Neural cell (in vitro differentiated cells): ENCODE results near the gene ECT2L. TPM values are rescaled to one million over a fixed set of nuclear protein-coding genes. Genes with fewer than 3 reads are reported as not detected.

Experiments used
- H2AFZ ChIP-seq: fragments of 200-600, 300-800 bp; sonication (generic), shearing (Covaris generic); 2 replicates; pipeline ENCODE4 v1.6.0; 2014; ENCODE audit warnings: low read depth, mild to moderate bottlenecking, antibody characterized with exemption, low read length, moderate library complexity
- H3F3A ChIP-seq: fragments of 200-600 bp; shearing (Covaris generic); 2 replicates; pipeline ENCODE4 v1.6.1; 2016; ENCODE audit warnings: mild to moderate bottlenecking, moderate library complexity, mixed read lengths, antibody characterized with exemption, low read length; ENCODE audit not compliant: insufficient read depth, poor library complexity, severe bottlenecking
- H3K27ac ChIP-seq: fragments of 200-600, 300-800 bp; sonication (generic), shearing (Covaris generic); 2 replicates; pipeline ENCODE4 v1.5.1; 2014; ENCODE audit warnings: mild to moderate bottlenecking, low read length, moderate library complexity
- H3K27me3 ChIP-seq: fragments of 300-800, 200-600 bp; sonication (generic), shearing (Covaris generic); 2 replicates; pipeline ENCODE4 v1.6.0; 2014; ENCODE audit warnings: mild to moderate bottlenecking, low read depth, low read length, moderate library complexity; ENCODE audit not compliant: insufficient read depth
- H3K36me3 ChIP-seq: fragments of 300-800, 200-600 bp; sonication (generic), shearing (Covaris generic); 2 replicates; pipeline ENCODE4 v1.5.1; 2014; ENCODE audit warnings: mild to moderate bottlenecking, antibody characterized with exemption, low read length, moderate library complexity; ENCODE audit not compliant: insufficient read depth
- H3K4me2 ChIP-seq: fragments of 300-800, 200-600 bp; sonication (generic), shearing (Covaris generic); 2 replicates; pipeline ENCODE4 v1.6.0; 2014; ENCODE audit warnings: mild to moderate bottlenecking, low read length
- H3K4me3 ChIP-seq: fragments of 300-800, 200-600 bp; sonication (generic), shearing (Covaris generic); 2 replicates; pipeline ENCODE4 v1.5.1; 2014; ENCODE audit warnings: mild to moderate bottlenecking, low read length, moderate library complexity
- H3K79me2 ChIP-seq: fragments of 200-600 bp; shearing (Covaris generic); replicated peaks from 2 replicates; pipeline ENCODE4 v1.6.0; 2014; ENCODE audit warnings: mild to moderate bottlenecking, low read length, moderate library complexity; ENCODE audit not compliant: insufficient read depth
- H3K9ac ChIP-seq: fragments of 300-800, 200-600 bp; sonication (generic), shearing (Covaris generic); 2 replicates; pipeline ENCODE4 v1.6.1; 2016; ENCODE audit warnings: mild to moderate bottlenecking, low read length, mixed read lengths
- H3K9me2 ChIP-seq: fragments of 200-600 bp; shearing (Covaris generic); 2 replicates; pipeline ENCODE4 v1.6.1; 2016; ENCODE audit warnings: mild to moderate bottlenecking, low read length, mixed read lengths; ENCODE audit not compliant: insufficient read depth
- H3K9me3 ChIP-seq: fragments of 200-600, 300-800 bp; sonication (generic), shearing (Covaris generic); 2 replicates; pipeline ENCODE4 v1.6.1; 2016; ENCODE audit warnings: mild to moderate bottlenecking, mixed run types, low read length, moderate library complexity, mixed read lengths
- H4K20me1 ChIP-seq: fragments of 200-600 bp; shearing (Covaris generic); 2 replicates; pipeline ENCODE4 v1.6.1; 2016; ENCODE audit warnings: mild to moderate bottlenecking, mixed run types; ENCODE audit not compliant: insufficient read depth
- EP300 ChIP-seq: fragments of 450-650 bp; conservative IDR thresholded peaks from 2 replicates; pipeline ENCODE4 v1.6.1; 2014; ENCODE audit warnings: antibody characterized with exemption, mild to moderate bottlenecking, moderate library complexity; ENCODE audit not compliant: poor library complexity, severe bottlenecking
- EZH2 ChIP-seq: fragments of 200-600, 300-800 bp; shearing (Covaris generic), sonication (generic); IDR thresholded peaks from 2 replicates; pipeline ENCODE4 v1.6.1; 2014; ENCODE audit warnings: antibody characterized with exemption, low read length, borderline replicate concordance, mild to moderate bottlenecking; ENCODE audit not compliant: insufficient read depth, poor library complexity, severe bottlenecking
- MXI1 ChIP-seq: fragments of 450-650 bp; conservative IDR thresholded peaks from 2 replicates; pipeline ENCODE4 v1.6.1; 2014; ENCODE audit warnings: antibody characterized with exemption, mild to moderate bottlenecking; ENCODE audit not compliant: poor library complexity, severe bottlenecking
- POLR2AphosphoS5 ChIP-seq: IDR thresholded peaks from 2 replicates; pipeline ENCODE4 v1.6.1; 2012
- RAD21 ChIP-seq: fragments of 450-650 bp; conservative IDR thresholded peaks from 2 replicates; pipeline ENCODE4 v1.6.1; 2014; ENCODE audit warnings: antibody characterized with exemption, mild to moderate bottlenecking, moderate library complexity
- SMC3 ChIP-seq: fragments of 450-650 bp; conservative IDR thresholded peaks from 2 replicates; pipeline ENCODE4 v1.6.1; 2014; ENCODE audit warnings: antibody characterized with exemption, mild to moderate bottlenecking, moderate library complexity; ENCODE audit not compliant: poor library complexity
- TAF1 ChIP-seq: IDR thresholded peaks from 2 replicates; pipeline ENCODE4 v1.6.1; 2012; ENCODE audit warnings: low read depth
- polyA plus RNA-seq: library from polyadenylated mRNA; depleted of rRNA; stranded (reverse); fragments of >200 nt; gene quantifications from 2 replicates; pipeline ENCODE4 v1.2.3, GENCODE V29; 2014
- TF ChIP-seq, protein P1 (sequence below): IDR thresholded peaks from 2 replicates; pipeline ENCODE4 v1.6.1; 2012; ENCODE audit warnings: borderline replicate concordance
- TF ChIP-seq, protein P2 (sequence below): fragments of 450-650 bp; IDR thresholded peaks from 2 replicates; pipeline ENCODE4 v1.5.1; 2014; ENCODE audit warnings: antibody characterized with exemption, mild to moderate bottlenecking, moderate library complexity; ENCODE audit not compliant: poor library complexity, severe bottlenecking

Gene ECT2L
- polyA plus RNA-seq, 1 donor from 2014 or later = not detected

DNA sequence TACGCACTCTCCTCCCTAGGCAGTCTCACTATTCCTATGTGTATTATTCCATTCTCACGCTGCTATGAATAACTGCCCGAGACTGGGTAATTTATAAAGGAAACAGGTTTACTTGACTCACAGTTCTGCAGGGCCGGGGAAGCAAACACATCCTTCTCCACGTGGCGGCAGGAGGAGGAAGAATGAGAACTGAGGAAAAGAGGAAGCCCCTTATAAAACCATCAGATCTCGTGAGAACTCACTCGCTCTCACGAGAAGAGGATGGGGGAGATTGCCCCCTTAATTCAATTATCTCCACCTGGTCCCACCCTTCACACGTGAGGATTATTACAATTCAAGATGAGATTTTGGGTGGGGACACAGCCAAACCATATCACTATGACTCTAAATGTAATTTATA is 61.9 kb downstream of the ECT2L start:
- H3K9me3 ChIP-seq = no peaks in the 10 kb centered on the region
- H3K4me3 ChIP-seq = no peak overlapping the region
- TF ChIP-seq, protein P1, sequence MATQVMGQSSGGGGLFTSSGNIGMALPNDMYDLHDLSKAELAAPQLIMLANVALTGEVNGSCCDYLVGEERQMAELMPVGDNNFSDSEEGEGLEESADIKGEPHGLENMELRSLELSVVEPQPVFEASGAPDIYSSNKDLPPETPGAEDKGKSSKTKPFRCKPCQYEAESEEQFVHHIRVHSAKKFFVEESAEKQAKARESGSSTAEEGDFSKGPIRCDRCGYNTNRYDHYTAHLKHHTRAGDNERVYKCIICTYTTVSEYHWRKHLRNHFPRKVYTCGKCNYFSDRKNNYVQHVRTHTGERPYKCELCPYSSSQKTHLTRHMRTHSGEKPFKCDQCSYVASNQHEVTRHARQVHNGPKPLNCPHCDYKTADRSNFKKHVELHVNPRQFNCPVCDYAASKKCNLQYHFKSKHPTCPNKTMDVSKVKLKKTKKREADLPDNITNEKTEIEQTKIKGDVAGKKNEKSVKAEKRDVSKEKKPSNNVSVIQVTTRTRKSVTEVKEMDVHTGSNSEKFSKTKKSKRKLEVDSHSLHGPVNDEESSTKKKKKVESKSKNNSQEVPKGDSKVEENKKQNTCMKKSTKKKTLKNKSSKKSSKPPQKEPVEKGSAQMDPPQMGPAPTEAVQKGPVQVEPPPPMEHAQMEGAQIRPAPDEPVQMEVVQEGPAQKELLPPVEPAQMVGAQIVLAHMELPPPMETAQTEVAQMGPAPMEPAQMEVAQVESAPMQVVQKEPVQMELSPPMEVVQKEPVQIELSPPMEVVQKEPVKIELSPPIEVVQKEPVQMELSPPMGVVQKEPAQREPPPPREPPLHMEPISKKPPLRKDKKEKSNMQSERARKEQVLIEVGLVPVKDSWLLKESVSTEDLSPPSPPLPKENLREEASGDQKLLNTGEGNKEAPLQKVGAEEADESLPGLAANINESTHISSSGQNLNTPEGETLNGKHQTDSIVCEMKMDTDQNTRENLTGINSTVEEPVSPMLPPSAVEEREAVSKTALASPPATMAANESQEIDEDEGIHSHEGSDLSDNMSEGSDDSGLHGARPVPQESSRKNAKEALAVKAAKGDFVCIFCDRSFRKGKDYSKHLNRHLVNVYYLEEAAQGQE = no peak
- TF ChIP-seq EZH2 = no peak
- no peak for TF ChIP-seq SMC3
- no peak for TF ChIP-seq POLR2AphosphoS5
- no peak for TF ChIP-seq TAF1
- no peak for TF ChIP-seq MXI1
- TF ChIP-seq EP300 = no peak
- TF ChIP-seq RAD21 = no peak
- TF ChIP-seq, protein P2, sequence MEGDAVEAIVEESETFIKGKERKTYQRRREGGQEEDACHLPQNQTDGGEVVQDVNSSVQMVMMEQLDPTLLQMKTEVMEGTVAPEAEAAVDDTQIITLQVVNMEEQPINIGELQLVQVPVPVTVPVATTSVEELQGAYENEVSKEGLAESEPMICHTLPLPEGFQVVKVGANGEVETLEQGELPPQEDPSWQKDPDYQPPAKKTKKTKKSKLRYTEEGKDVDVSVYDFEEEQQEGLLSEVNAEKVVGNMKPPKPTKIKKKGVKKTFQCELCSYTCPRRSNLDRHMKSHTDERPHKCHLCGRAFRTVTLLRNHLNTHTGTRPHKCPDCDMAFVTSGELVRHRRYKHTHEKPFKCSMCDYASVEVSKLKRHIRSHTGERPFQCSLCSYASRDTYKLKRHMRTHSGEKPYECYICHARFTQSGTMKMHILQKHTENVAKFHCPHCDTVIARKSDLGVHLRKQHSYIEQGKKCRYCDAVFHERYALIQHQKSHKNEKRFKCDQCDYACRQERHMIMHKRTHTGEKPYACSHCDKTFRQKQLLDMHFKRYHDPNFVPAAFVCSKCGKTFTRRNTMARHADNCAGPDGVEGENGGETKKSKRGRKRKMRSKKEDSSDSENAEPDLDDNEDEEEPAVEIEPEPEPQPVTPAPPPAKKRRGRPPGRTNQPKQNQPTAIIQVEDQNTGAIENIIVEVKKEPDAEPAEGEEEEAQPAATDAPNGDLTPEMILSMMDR = no peak
- H3K9ac ChIP-seq = no peak overlapping the region
- H3K9me2 ChIP-seq = no peaks in the 10 kb centered on the region
- H3F3A ChIP-seq = no peaks in the 10 kb centered on the region
- H3K79me2 ChIP-seq = no peaks in the 10 kb centered on the region
- no peak overlapping the region for H3K4me2 ChIP-seq
- no peaks in the 10 kb centered on the region for H4K20me1 ChIP-seq
- no peaks in the 10 kb centered on the region for H3K36me3 ChIP-seq
- no peak overlapping the region for H3K27ac ChIP-seq
- H3K27me3 ChIP-seq = no peaks in the 10 kb centered on the region
- H2AFZ ChIP-seq = no peak overlapping the region

DNA sequence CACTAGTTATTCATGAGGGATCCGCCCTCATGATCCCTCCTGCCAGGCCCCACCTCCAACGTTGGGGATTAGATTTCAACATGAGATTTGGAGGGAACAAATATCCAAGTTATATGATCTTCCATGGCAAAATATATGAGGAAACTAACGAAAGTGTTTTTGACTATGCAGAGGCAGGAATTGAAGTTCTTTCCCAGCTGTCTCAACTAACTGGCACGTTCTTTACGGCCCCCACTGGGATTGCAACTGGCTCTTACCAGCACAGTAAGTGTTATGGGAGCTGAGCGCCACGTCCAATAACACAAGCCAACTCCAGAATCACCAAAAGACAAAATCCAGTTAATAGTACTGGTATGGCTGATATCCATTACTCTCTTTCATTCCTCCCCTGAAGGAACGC is 66.6 kb downstream of the ECT2L start:
- H3K9me2 ChIP-seq = no peaks in the 10 kb centered on the region
- TF ChIP-seq, protein P2 = no peak
- TF ChIP-seq TAF1 (no peak), POLR2AphosphoS5 (no peak), RAD21 (no peak), EP300 (no peak), EZH2 (no peak)
- TF ChIP-seq, protein P1 = no peak
- H3K36me3 ChIP-seq = no peaks in the 10 kb centered on the region
- no peaks in the 10 kb centered on the region for H3F3A ChIP-seq
- H3K27ac ChIP-seq = no peak overlapping the region
- H3K79me2 ChIP-seq = no peaks in the 10 kb centered on the region
- no peak overlapping the region for H2AFZ ChIP-seq
- no peak overlapping the region for H3K9ac ChIP-seq
- H3K9me3 ChIP-seq = no peaks in the 10 kb centered on the region
- no peak overlapping the region for H3K4me2 ChIP-seq
- H4K20me1 ChIP-seq = no peaks in the 10 kb centered on the region
- no peaks in the 10 kb centered on the region for H3K27me3 ChIP-seq
- no peak overlapping the region for H3K4me3 ChIP-seq
